CD4-positive, alpha-beta T cell treated with Interleukin-12 subunit alpha and Interleukin-12 subunit beta, for 1 hour (primary cell): ENCODE results near the gene LHPP.
"Not testable (repeated sequence)": the region's sequence is repeated elsewhere in the genome, so short reads cannot be mapped to it uniquely, and the experiment has no call there.

Source experiments
- DNase-seq: peaks from one replicate; pipeline ENCODE4 v3.0.0-alpha.2; 2020

Gene LHPP

DNA sequence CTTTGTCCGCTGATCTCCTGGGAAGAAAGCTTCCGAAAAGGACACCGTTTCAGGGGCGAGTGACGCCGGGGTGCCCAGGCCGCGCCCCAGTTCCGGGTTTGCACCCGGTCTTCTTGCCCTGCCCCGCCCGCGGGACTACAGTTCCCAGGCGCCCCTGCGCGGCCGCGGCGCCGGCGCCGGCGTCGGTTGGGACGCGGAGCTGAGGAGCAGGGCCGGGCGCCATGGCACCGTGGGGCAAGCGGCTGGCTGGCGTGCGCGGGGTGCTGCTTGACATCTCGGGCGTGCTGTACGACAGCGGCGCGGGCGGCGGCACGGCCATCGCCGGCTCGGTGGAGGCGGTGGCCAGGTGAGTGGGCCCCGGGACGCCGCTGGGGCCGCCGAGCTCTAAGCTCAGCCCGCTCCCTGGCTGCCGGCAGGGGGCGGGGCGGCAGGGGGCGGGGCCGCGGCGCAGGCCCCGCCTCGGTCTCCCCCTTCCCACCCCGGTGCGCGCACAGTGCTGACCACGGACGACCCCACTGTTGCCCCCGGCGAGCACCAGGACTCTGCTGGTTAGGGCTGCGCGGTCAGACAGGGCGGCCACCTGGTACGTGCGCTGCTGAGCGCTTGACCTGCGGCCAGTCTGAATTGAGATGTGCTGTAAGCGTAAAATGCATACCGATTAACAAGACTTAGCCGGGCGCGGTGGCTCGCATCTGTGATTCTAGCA lies at the start of gene LHPP:
Gene LHPP, plus strand, starts transcription at position 182 of the 706 bp plus-strand sequence. Its CDS starts 40 bp downstream, at position 222.
- peak; percentile 88 for DNase-seq

- DNase-seq: no peak
These were observed 47.5 kb upstream of the LHPP start for GRCh38 chr10:124414076-124414475.

DNA sequence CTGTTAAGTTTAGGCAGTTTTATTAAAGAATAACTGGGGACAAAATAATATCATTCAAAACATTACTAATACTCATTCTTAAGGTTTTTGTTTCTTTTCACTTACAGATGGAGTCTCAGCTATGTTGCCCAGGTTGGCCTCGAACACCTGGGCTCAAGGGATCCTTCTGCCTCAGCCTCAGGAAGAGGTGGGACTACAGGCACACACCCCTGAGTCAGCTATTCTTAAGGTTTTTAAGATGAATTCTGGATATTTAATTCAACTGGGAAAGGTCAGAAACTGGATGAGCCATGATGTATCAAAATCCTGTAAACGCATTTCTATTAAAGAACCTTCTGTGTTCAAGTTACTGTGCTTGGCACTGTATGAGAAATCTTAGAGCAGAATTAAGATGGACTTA lies 46.4 kb upstream of the LHPP start:
- no peak for DNase-seq

DNA sequence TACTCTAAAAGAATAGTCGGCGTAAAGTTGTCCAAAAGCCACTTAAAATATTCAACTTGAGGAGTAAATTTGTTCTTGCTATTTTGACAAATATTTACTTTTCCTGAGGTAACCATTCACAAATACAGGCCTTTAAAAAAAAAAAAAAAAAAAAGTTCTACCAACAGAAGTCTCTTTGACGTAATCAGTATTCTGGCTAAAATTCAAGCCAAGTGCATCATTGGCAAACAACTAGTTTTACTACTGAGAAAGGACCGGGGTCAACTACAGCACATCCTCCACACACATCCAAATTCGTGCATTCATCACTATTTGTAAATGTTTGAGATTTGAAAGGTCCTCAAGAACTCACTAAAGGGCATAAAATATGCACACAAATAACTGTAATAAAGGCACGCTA lies 44.9 kb upstream of the LHPP start:
- no peak for DNase-seq

DNA sequence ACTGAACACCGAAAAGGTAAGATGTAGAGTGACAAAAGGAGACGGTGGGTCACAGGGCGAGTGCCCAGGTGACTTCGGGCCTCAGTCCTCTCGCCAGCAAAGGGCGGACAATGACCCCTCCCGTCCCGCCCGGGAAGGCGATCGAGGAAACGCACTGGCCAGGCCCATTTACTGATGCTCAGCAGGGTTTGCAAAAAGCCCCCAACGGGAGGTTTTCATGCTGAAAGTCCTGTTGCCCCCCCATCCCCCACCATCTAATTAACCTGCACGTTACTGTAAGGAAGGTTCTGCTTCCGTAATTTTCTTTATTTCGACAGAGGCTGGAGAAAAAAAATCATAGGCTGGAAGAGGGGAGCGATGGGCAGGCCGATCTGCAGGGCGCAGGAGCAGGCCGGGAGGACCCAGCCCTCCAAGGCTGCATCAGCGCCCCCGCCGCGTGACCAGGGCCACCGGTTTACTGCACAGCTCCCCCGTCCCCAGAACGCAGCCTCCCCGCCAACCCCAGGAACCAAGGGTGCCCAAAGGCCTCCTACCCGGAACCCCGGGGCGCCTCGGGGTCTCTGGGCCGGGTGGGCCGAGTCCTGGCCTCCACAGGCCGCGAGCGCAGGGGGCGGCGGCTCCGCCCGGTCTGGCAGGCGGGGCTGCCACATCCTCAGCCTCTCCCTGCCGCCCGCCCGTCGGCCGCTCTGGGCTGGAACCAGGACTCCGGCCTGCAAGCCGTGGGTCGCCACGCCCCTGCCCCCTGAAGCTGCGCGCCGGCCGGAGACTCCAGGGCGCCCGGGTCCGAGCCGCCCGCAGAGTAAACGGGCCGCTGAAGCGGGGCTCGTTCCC lies 43.5 kb upstream of the LHPP start:
- peak; percentile 43 for DNase-seq

DNA sequence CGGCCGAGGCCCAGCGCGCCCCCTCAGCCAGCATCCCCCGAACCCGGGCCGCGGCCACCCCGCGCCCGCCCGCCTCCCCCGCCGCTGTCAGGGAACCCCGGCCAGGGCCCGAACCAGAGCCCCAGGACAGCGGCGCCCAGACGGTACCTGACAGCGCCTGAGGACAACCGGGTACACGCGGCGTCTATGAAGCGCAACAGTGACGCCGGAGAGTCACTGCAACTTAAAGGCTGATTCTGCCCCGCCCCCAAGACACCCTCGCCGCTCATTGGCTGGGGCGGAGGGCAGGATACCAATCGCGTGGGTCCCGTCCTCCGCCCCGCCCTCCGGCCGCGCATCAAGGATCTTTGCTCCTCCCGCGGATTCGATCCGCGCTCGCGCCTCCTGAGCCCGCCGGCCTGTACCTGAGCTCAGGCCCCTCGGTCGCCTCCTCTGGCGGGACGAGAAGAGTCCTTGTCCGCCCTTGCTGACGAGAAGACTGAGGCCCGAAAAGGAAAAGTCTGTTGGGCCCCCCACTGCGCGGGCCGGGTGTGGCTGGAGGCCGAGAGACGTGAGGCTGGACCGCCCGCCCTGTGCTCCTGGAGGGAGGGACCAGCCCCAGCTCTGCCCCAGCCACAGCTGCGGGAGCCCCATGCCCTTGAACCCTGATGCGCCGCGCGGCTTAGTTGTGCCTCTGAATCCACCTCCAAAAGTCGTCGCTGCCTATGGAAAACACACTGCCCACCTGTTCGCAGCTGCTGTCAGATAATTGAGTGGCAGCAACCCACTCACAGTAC lies 42.7 kb upstream of the LHPP start, which contains the start of gene OAT:
Gene OAT, minus strand, starts transcription at position 198 of the 776 bp plus-strand sequence. CDS start 6,752 bp downstream, outside the sequence.
- DNase-seq: peak; percentile 97

DNA sequence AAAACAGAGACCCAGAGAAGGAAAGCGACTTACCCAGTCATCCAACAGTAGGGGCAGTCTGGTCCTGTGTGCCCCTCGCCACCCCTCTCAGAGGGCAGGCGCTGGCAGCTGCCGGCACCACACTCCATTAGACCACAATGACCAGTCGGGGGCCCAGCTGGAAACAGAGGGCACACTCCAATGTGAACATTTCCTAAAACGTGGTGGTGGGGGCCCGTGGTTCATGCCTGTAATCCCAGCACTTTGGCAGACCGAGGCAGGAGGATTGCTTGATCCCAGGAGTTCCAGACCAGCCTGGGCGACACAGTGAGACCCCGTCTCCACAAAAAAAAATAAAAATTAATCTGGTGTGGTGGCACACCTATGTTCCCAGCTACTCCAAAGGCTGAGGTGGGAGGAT lies 42.0 kb upstream of the LHPP start:
- DNase-seq: no peak

DNA sequence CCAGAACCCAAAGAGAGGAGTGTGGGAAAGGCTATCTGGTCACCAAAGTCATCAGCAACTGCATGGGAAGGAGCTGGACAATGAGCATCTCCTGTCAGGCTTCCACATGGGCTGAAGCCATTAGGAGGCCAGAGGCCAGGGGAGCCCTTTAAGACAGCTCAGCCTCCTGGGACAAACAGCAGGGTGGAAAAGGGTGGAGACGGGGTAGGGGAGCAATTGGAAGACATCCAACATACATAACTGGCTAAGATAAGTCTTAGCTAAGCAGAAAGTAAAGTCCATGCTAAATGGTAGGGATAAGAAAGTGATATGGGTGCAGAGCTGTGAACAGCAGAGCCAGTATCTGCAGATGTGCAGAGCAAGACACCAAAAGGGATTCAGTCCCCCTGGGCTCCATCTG lies 41.4 kb upstream of the LHPP start:
- no peak for DNase-seq

- DNase-seq: no peak
These were observed 38.9 kb upstream of the LHPP start for GRCh38 chr10:124422742-124423141.

- DNase-seq: no peak
These were observed 37.8 kb upstream of the LHPP start for GRCh38 chr10:124423813-124424212.

DNA sequence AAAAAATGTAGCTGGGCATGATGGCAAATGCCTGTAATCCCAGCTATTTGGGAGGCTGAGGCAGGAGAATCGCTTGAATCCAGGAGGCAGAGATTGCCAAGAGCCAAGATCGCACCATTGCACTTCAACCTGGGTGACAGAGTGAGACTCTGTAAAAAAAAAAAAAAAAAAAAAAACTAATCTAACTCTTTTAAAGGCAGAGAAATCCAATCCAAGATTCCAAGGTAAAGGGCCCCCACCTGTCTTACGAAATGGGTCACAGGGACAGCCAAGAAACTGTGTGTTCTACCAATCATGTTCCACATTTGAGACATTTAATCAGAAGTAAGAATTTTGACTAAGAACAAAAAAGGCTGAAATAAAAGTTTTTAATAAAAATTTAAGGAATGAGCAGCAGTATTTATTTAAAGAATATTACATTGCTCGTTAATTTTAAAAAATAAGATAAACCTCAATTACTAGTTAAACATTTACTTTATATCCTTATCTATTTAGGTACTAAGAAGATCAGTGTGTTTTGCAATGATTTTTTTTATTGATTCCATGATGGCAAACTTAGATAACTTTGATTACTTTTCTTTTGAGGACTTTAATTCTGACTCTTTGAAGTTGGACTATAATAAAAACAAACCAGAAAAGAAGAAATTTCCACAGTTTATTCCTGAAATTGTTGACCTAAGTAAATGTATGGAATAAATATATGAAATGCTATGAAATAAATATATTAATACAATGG lies 36.2 kb upstream of the LHPP start:
- DNase-seq: no peak

- DNase-seq: no peak
These were observed 33.3 kb upstream of the LHPP start for GRCh38 chr10:124428207-124428777.

DNA sequence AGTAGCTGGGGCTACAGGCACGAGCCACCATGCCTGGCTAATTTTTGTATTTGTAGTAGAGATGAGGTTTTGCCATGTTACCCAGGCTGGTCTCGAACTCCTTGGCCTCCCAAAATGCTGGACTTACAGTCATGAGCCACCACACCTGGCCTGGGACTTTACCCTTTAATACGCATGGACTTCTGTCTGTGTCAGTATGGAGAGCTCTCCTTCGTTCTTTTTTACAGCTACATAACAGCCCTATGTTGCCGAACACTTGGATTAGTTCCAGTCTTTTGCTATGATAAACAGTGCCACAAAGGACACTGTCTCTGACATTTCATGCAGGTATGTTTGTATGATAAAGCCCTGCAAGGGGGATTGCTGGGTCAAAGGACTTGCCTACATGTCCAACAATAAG lies 32.0 kb upstream of the LHPP start:
- DNase-seq: no peak

- no peak for DNase-seq
These were observed 31.5 kb upstream of the LHPP start for GRCh38 chr10:124430077-124430476.

GRCh38 chr10:124433461-124433860 lies 28.2 kb upstream of the LHPP start:
- DNase-seq: no peak

GRCh38 chr10:124435683-124436082 lies 25.9 kb upstream of the LHPP start:
- not testable (repeated sequence) for DNase-seq

GRCh38 chr10:124436191-124436638 lies 25.4 kb upstream of the LHPP start:
- DNase-seq: no peak

GRCh38 chr10:124441694-124442093 lies 19.9 kb upstream of the LHPP start:
- not testable (repeated sequence) for DNase-seq

GRCh38 chr10:124446830-124447750 lies 14.5 kb upstream of the LHPP start:
- DNase-seq: no peak

- no peak for DNase-seq
These were observed 13.7 kb upstream of the LHPP start for GRCh38 chr10:124447751-124448466.
